HG03521 (cell line): ENCODE results near the gene CD163.
"Not testable (repeated sequence)": the region's sequence is repeated elsewhere in the genome, so short reads cannot be mapped to it uniquely, and the experiment has no call there.

ENCODE experiments used
- ATAC-seq: cut with Tn5 transposase; IDR thresholded peaks from one replicate; pipeline ENCODE4 v1.9.1; 2021; ENCODE audit warnings: mild to moderate bottlenecking, moderate library complexity; ENCODE audit not compliant: unreplicated experiment

The CD163 gene

DNA sequence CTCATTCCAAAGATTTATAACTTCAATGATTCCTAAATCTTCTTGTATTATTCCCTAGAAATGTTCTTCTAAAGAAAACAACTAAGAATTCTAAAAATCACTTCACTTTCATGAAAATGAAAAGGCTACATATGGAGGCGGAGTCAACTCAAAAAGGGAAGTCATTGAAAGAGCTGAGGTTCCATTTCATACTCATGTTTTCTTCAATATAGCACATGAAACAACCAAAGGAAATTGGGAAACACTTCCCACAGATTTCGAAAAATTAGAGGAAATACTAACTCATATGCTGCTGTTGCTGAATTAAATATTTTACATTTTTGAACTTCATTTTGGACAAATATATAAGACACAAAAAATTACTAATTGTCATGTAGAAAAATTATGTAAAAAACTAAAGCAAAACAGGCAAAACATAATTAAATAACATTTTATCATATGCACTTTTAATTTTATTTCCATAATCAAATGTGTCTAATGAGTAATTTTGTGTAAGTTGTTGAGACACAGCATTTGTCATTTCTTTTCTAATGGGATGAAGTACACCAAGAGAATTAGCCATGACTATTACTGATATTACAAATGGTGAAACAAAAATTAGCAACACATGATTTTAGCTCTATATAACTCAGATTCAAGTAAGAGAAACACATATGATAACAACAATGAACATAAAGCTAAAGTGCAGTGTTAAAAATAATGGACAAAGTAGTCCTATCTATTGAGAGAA is at the start of gene CD163:
TSS of gene CD163 (minus strand) at position 92 of the 730 bp plus-strand sequence. CDS start at position 5, 87 bp downstream.
- no peak for ATAC-seq

DNA sequence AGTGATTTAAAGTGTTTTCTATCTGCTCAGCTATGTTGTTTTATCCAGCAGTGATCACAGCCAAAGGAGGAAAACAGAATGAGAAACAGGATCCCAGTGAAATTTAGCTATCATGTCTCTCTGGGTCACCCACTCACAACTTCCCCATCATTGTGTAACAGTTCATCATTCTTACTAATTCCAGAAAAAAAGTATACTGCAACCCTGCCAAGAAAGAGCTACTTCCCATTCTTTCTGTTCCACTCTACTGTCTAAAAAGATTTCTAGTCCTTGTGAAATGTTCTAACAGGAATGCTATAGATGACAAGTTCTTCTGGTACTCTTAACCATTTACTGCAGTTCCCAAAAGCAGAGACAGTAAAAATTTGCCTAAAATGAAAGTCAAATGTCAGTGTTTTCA is 39.2 kb upstream of the CD163 start:
- ATAC-seq: no peak

DNA sequence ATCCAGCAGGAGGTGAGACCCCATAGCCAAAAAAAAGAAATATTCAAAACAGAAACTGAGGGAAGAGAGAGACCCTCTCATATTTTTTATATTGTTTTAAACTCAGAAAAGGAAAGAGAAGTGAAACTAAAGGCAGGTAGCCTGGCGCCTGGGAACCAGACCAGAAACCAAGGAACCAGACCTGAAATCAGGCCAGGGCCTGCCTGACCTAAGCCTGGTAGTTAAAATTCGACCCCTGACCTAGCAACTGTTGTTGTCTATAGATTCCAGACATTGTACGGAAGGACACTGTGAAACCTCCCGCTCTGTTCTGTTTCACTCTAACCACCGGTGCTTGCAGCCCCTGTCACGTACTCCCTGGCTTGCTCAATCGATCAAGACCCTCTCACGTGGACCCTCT is 38.5 kb upstream of the CD163 start:
- ATAC-seq: no peak

DNA sequence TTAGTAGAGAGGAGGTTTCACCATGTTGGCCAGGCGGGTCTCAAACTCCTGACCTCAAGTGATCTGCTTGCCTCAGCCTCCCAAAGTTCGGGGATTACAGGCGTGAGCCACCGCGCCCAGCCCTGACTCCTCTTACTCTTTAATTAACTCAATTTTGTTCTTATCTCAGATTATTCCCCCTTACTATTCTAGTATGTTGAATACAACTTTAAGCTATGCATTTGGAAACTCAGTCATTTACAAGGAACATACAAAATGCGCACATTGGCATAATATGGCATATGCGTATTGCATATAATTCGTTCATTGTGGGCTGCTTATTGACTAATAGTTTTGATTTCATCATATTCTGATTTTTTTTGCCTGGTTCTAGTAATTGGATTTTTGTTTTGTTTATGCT is 10.8 kb upstream of the CD163 start:
- no peak for ATAC-seq

DNA sequence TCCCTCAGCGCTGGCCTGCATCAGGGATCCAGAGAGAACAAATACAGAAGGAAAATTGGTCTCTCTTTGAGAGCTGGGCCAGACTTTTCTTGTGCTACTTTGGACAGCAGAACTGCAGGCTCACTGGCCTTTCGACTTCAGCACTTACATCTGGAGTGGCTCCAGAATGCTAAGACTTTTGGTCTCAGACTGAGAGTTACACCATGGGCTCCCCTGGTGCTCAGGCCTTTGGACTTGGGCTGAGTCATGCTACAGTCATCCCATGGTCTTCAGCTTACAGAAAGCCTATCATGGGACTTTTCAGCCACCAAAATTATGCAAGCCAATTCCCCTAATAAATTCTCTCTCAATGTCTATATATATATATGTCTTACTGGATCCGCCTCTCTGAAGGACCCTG is 9.0 kb upstream of the CD163 start:
- no peak for ATAC-seq

DNA sequence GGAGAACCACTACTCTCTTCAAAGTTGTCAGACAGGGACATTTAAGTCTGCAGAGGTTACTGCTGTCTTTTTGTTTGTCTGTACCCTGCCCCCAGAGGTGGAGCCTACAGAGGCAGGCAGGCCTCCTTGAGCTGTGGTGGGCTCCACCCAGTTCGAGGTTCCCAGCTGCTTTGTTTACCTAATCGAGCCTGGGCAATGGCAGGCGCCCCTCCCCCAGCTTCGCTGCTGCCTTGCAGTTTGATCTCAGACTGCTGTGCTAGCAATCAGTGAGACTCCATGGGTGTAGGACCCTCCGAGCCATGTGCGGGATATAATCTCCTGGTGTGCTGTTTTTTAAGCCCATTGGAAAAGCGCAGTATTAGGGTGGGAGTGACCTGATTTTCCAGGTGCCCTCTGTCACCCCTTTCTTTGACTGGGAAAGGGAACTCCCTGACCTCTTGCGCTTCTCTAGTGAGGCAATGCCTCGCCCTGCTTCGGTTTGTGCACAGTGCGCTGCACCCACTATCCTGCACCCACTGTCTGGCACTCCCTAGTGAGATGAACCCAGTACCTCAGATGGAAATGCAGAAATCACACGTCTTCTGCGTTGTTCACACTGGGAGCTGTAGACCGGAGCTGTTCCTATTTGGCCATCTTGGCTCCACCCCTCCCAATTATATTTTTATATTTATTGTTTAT is 6.4 kb upstream of the CD163 start:
- not testable (repeated sequence) for ATAC-seq

DNA sequence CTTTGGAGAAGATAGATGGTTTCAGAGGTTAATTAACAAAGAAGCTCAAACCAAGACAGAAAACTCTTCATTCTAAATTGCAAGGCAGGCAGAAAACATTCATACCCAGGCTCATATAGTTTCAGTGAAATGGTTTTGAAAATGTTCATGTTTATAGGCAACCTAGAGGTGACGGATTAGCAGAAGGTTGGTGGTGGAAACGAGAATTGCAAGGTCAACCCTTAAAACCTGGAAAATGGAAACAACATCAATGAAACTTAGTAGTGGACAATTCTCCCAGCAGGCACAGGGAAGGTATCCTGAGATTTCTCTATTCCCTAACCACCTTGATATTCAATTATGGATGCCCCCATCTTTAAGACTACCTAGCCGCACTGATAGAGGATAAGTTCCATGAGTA is 965 bp downstream of the CD163 start:
- no peak for ATAC-seq

DNA sequence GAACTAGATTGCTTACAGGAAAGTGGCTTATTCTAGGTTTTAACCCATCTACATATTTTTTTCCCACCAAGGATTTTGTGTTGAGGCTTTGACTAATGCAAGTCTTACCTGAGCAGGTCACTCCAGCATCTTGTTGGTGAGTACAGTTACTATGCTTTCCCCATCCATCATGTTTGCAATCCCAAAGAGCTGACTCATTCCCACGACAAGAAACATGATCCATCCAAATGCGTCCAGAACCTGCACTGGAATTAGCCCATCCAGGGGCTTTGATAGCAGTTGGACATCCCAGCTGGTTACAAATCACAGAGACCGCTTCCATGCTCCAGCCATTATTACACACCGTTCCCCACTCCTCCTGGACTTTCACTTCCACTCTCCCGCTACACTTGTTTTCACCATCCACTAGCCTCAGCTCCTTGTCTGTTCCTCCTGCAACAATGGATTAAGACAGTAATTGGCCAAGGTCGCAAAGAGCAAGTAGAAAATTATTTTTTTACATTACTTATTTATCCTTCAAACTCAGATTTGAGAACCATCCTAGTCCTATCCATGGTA is 2.5 kb downstream of the CD163 start:
- ATAC-seq: no peak

DNA sequence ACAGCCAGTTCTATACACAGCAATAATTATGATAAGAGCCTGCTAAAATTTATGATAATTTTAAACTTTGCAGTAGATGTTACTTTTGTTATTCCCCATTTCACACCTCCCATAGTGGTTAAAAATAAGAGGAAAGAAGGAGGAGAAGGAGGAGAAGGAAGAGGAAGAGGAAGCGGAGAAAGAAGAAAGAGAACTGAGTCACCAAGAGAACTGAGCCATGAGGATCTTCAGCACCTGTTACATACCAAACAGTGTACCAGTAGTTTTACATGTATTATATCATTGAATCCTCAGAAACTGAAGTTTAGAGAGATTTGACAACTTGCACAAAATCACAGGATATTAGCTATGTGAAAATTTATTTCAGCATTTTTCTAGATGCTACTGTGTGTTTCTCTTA is 3.9 kb downstream of the CD163 start:
- no peak for ATAC-seq

DNA sequence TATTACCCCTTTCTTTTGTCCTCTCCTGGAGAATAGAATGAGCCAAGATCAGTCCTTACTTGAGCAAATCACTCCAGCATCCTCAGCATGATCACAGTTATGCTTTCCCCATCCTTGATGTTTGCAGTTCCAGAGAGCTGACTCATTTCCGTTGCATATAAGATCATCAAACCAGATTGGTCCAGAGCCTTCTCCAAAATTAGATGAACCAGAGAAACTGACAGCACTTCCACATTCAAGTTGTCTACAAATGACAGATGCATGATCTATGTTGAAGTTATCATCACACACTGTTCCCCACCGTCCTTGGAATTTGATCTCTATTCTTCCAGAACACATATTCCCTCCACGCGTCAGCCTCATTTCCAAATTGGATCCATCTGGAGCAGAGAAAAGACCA is 4.8 kb downstream of the CD163 start:
- ATAC-seq: no peak

DNA sequence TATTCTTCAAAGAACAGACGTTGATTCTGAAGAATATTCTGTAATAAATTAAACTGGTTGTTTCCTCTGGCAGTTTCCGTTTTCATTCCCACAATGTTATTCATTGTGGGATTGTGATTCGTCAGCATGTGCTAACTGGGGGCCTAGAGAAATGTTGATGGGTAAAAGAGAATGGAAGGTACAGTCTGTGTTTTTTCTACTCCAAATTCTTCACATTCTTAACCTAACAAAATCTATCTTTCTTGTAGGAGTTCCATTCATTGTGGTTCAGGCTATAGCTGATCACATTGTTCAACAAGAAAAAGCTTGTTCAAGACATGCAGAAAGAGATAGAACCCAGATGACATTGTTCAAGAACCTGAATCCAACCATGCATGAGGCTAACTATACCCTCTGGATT is 5.9 kb downstream of the CD163 start:
- no peak for ATAC-seq

DNA sequence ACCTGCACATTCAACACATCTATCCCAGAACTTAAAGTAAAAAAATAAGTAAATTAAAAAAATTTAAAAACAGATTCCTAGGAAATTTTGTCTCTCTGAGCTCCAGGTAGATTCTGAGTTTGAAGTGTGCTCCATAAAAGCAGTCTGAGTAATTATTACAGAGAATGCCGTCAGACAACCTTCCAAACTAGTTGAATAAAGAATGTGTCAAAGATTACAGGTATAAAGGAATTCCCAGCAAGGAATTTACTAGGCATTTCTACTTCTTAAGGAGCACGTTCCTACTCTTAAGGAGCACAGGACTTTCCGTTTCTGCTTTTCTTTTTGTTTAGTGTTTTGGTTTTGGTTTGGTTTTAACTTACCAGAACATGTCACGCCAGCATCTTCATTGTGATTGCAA is 7.1 kb downstream of the CD163 start:
- ATAC-seq: no peak

DNA sequence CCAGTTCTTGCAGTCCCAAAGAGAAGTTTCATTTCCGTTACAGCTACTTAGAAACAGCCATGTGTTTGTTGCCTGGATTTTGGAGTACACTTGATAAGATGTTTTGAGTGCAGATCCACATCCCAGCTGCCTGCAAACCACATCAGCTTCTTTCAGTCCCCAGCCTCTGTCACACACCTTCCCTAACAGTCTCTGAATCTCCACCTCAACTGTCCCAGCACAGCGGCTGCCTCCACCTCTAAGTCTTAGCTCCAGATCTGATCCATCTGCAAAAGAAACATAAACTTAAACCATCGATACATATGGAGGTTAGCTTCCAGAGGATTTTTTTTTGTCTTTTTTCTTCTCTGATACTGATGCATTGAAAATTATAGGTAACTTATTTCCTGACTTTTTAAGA is 8.4 kb downstream of the CD163 start:
- no peak for ATAC-seq

DNA sequence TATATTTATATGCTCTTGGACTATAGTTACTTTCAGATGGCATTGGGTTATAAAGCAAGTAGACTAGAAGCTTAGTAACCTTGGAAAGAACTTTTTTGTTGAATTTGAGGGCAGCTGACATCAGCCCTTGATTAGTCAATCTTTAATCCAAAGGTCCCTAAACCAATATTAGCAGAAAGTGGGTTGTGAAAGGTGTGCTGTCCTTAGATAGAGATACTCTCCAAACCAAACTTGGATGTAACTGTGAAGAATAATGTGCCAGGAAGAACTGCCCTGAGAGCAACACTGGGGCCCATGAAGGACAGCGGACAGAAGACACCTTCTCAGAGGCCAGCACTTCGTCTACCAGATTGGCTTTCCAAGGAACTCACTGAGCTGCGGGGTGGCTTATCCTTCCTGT is 10.6 kb downstream of the CD163 start:
- ATAC-seq: no peak

DNA sequence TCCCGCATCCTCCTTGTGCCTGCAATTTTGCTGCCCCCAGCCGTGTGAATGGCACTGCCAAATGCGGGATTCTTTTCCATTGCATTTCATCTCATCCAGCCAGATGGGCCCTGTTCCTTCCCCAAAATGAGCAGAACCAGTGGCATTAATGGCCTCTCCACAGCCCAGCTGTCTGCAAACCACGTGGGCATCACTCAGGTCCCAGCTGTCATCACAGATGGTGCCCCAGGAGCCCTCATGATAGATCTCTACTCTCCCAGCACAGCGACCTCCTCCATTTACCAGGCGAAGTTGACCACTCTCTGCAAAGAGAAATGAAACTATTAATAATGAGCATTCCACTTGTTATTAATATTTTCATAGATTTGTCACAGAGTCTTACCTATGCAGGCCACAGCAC is 17.1 kb downstream of the CD163 start:
- no peak for ATAC-seq

DNA sequence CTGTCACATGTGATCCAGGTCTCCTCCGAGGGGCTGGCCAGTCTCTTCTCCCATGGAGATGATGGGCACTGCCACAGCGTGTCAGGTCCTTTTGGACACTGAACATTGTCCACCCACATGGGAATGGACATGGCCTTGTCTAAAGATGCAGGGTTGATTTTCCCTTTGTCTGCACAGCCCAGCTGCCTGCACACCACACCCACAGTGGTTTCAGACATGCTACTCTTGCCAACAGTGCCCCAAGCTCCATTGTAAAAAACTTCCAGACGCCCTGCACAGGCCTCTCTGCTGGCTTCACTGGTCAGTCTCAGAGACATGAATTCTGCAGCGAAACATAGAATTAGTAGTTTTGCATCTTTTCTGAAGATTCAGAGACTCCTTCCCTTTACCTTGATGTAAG is 18.5 kb downstream of the CD163 start:
- ATAC-seq: no peak

DNA sequence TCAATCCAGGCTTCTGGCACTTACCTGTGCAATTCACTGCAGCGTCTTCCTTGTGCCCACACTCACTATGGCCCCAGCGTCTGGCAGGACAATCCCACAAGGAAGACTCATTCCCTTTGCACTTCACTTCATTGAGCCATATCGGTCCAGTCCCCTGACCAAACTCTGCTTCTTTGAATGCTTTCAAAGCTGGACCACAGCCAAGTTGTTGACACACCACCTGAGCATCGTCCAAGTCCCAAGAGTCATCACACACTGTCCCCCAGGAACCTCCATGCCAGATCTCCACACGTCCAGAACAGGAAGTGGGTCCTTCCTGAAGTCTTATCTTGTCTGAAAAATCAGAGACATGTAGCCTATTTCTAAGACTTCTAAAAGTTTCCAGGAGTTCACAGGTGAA is 20.2 kb downstream of the CD163 start:
- ATAC-seq: no peak

DNA sequence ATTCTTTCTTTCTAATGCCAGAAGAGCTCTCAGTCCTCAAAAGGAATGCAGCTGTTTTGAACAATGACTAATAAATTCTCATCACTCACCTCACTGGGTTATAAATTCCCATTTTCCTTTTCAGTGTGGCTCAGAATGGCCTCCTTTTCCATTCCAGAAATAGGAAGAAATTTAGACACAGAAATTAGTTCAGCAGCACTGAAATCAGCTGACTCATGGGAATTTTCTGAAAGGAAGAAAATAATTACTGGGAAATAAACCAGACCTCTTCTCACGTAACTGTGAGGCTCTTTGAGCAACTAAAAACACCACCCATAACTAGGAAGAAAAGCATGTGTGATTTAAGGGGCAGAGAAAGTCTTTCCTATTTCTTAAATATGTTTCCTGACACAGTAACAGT is 23.8 kb downstream of the CD163 start:
- ATAC-seq: no peak

DNA sequence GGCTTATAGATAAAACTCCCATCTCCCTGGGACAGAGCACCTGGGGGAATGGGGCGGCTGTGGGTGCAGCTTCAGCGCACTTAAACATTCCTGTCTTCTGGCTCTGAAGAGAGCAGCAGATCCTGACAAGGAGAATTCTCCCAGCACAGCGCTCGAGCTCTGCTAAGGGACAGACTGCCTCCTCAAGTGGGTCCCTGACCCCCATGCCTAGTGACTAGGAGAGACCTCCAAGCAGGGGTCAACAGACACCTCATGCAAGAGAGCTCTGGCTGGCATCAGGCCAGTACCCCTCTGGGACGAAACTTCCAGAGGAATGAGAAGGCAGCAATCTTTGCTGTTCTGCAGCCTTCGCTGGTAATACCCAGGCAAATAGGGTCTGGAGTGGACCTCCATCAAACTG is 31.5 kb downstream of the CD163 start:
- ATAC-seq: no peak

DNA sequence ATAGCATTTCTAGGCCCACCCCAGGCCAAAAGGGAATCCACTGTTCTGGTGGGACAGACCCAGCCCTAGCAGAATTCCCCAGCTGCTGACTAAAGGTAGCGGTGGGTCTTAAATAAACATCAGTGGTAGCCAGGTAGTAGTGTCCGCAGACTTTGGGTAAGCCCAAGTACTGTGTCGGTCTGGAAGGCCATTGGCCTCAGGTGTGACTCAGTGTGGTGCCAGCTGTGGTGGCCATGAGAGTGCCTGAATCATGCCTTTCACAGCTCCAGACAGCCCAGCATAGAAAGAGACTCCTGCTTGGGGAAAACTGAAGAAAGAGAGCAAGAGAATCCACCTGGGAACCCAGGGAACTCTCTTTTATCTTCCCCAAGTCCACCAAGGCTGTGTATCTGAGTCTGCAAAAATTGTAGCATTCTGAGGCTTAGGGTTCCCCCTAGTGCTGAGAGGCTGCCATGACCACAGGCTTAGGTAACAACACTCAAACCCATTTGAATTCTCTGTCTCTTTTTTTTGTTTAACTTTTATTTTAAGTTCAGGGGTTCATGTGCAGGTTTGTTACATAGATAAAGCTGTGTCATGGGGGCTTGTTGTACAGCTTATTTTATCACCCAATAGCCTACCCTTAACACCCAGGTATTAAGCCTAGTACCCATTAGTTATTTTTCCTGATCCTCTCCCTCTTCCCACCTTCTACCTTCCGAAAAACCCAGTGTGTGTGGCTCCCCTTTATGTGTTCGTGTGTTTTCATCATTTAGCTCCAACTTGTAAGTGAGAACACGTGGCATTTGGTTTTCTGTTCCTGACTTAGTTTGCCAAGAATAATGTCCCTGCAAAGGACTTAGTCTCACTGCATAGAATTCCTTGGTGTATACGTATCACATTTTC is 43.0 kb downstream of the CD163 start:
- no peak for ATAC-seq

DNA sequence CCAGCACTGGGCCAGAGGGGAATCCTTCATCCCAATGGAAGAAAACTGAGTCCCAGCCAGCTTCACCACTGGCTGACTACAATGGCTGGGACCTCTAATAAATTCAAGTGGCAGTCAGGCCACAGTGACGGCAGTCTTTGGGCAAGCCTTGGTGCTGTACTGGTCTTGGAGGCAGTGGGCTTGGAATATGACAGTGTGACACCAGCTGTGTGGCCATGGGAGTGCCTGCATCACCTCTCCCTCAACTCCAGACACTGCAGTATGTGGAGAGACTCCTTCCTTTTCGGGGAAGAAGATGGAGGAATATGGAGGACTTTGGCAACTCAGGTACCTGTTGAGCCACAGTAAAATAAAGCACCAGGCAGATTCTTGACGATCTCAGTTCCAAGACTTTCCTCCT is 43.6 kb downstream of the CD163 start:
- ATAC-seq: no peak
